ENCODE measurements around the gene LRRC23. TPM values are rescaled to one million over a fixed set of nuclear protein-coding genes. Genes with fewer than 3 reads are reported as not detected.

LRRC23 gene
- total RNA-seq, 1 donor from 2014 or later = 10.1 TPM

DNA sequence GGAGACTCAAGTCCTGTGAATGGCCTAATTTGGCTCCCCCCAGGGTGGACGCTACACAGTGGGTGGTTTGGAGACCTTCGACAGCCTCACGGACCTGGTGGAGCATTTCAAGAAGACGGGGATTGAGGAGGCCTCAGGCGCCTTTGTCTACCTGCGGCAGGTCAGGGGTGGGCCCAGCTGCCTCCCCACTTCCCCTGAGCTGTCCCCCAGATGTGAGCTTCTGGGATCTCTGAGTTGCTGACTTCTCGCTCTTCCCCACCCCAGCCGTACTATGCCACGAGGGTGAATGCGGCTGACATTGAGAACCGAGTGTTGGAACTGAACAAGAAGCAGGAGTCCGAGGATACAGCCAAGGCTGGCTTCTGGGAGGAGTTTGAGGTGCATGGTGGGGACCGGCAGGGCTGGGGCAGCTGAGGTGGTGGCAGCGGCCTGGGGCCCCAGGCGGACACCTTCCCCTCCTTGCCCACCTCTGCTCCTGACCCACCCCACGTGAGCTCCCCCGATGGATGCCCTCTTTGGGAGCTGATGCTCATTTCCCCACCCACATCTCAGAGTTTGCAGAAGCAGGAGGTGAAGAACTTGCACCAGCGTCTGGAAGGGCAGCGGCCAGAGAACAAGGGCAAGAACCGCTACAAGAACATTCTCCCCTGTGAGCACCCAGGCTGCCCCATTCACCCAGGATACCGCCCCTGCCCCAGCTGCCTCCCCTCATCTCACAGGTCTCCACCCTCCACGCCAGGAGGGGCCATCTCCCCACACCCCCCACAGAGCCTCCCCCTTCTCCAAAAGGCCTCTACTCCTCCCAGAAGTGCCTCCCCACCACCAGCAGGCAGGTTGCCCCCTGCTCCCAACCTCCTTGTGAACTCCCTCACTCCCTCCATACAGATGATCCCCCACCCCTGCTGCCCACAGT is 50.7 kb downstream of the LRRC23 start:
- peaks cover 5% of the 10 kb centered on the region for H3K4me1 Mint-ChIP-seq (ENCODE audit: unreplicated experiment)
- no peaks in the 10 kb centered on the region for H3K36me3 Mint-ChIP-seq
- no peak overlapping the region for H3K27ac Mint-ChIP-seq
- H3K9me3 Mint-ChIP-seq = no peaks in the 10 kb centered on the region
- no peaks in the 10 kb centered on the region for H3K27me3 Mint-ChIP-seq
- DNase-seq (ENCODE audit: extremely low spot score, unreplicated experiment) = no peak
- no peak overlapping the region for H3K4me3 Mint-ChIP-seq
- TF ChIP-seq, protein P1, sequence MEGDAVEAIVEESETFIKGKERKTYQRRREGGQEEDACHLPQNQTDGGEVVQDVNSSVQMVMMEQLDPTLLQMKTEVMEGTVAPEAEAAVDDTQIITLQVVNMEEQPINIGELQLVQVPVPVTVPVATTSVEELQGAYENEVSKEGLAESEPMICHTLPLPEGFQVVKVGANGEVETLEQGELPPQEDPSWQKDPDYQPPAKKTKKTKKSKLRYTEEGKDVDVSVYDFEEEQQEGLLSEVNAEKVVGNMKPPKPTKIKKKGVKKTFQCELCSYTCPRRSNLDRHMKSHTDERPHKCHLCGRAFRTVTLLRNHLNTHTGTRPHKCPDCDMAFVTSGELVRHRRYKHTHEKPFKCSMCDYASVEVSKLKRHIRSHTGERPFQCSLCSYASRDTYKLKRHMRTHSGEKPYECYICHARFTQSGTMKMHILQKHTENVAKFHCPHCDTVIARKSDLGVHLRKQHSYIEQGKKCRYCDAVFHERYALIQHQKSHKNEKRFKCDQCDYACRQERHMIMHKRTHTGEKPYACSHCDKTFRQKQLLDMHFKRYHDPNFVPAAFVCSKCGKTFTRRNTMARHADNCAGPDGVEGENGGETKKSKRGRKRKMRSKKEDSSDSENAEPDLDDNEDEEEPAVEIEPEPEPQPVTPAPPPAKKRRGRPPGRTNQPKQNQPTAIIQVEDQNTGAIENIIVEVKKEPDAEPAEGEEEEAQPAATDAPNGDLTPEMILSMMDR (conservative IDR thresholded peaks at IDR 0.05) = no peak

DNA sequence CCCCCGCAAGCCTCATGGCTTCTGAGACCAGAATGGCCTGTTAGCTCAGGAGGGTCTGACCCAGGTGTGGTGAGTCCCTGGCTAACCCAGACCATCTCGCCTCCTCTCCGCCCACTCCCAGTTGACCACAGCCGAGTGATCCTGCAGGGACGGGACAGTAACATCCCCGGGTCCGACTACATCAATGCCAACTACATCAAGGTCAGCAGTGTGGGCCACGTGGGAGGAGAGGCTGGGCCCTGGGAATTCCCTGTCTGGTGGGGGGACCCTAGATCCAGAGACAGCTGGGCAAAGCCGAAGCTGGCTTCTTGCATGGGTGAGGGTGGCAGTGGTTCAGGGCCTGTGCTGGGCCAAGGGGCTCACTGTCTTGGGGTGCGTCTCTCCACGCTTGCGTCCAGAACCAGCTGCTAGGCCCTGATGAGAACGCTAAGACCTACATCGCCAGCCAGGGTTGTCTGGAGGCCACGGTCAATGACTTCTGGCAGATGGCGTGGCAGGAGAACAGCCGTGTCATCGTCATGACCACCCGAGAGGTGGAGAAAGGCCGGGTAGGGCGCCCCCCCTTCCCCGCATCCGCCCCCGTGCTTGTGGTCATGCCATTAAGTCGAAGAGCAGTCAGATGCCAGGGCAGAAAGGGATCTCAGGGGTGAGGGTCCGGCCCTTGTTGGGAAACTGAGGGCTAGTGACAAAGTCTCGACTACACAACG is 51.6 kb downstream of the LRRC23 start:
- no peaks in the 10 kb centered on the region for H3K36me3 Mint-ChIP-seq
- no peaks in the 10 kb centered on the region for H3K27me3 Mint-ChIP-seq
- H3K9me3 Mint-ChIP-seq = no peaks in the 10 kb centered on the region
- no peak overlapping the region for H3K27ac Mint-ChIP-seq
- H3K4me3 Mint-ChIP-seq = no peak overlapping the region
- DNase-seq (ENCODE audit: extremely low spot score, unreplicated experiment) = no peak
- H3K4me1 Mint-ChIP-seq (ENCODE audit: unreplicated experiment) = peaks cover 5% of the 10 kb centered on the region
- TF ChIP-seq, protein P1 (conservative IDR thresholded peaks at IDR 0.05) = no peak

DNA sequence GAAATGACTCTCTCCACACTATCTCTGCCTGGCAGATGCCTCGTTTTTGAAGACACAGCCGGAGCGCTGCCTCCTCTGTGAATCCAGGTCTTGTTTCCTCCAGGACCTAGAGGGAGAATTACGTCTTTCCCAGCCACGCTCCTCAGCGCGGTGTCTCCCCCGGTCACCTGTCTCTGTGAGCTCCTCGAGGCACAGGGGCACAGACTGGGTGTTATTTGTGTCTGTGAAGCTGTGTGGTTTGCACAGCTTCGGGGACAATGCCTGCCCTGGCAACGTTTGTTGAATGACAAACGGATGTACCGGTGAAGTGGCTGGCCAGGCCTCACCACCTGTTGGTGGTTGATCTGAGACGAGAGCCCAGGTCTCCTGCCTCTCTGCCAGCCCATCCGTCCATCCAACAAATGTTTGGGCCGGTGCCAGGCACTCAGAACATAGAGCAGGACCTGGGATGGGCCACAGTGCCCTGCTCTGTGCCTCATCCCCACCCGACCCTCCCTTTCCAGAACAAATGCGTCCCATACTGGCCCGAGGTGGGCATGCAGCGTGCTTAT is 52.6 kb downstream of the LRRC23 start:
- Mint-ChIP-seq H3K27me3 (no peaks in the 10 kb centered on the region), H3K36me3 (no peaks in the 10 kb centered on the region), H3K4me3 (no peak overlapping the region), H3K4me1 (ENCODE audit: unreplicated experiment) (peaks cover 13% of the 10 kb centered on the region), H3K27ac (no peak overlapping the region), H3K9me3 (no peaks in the 10 kb centered on the region)
- TF ChIP-seq, protein P1 (conservative IDR thresholded peaks at IDR 0.05) = no peak
- DNase-seq (ENCODE audit: extremely low spot score, unreplicated experiment) = no peak

DNA sequence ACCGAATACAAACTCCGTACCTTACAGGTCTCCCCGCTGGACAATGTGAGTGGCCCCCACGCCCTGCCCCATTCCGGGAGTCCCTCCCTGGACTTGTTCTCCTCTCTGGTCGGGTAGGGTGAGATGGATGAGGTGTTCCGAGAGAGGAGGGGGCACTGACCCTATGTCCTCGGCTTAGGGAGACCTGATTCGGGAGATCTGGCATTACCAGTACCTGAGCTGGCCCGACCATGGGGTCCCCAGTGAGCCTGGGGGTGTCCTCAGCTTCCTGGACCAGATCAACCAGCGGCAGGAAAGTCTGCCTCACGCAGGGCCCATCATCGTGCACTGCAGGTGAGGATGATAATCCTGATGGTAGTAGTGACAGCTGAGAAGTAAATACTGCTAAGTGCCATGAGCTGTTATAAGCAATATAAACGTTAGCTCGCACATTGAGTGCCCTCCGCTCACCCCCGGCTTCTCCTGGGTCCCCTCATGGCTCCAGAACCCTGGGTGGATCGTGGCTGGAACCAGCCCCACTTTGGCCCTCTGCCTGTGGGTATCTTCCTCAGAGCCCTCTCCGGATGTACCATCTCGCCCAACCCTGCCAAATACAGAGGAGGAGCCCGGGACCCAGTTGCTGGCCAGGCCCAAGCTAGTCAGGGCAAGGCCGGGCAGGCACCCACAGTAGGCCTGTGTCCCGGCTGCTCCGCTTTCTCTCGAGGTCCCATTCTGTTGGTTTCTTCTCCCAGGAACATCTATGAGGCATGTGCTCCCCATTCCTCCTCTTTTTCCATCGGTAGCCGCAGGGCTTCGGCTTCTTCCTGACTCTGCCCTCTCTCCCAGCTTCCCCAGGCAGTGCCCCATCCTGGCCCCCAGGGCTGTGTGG is 53.4 kb downstream of the LRRC23 start:
- Mint-ChIP-seq H3K36me3 (no peaks in the 10 kb centered on the region), H3K4me3 (no peak overlapping the region), H3K4me1 (ENCODE audit: unreplicated experiment) (peaks cover 14% of the 10 kb centered on the region), H3K9me3 (no peaks in the 10 kb centered on the region), H3K27me3 (no peaks in the 10 kb centered on the region), H3K27ac (no peak overlapping the region)
- no peak for DNase-seq (ENCODE audit: extremely low spot score, unreplicated experiment)
- TF ChIP-seq, protein P1 (conservative IDR thresholded peaks at IDR 0.05) = no peak

DNA sequence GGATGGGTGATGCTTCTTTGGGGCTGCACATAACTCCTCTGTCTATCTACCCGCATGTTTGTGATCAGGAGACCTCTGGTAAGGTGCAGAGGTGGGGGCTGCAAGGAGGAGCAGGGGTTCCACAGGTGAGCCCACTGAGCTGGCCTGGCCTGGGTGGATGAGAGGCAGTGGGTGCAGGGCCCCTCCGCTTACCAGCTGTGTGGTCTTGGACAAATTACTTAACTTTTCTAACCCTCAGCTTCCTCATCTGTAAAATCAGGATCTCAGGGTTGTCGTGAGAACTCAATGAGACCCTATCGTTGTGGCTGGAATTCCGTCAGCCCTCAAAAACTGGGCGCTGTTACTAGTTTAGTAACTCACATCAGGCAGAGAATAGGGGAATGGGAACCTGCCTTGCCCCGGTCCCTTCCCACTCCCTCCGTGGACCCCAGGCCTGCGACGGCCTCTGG is 54.0 kb downstream of the LRRC23 start:
- Mint-ChIP-seq H3K9me3 (no peaks in the 10 kb centered on the region), H3K4me1 (ENCODE audit: unreplicated experiment) (peaks cover 14% of the 10 kb centered on the region), H3K36me3 (no peaks in the 10 kb centered on the region), H3K4me3 (no peak overlapping the region), H3K27ac (no peak overlapping the region), H3K27me3 (no peaks in the 10 kb centered on the region)
- no peak for DNase-seq (ENCODE audit: extremely low spot score, unreplicated experiment)
- TF ChIP-seq, protein P1 (conservative IDR thresholded peaks at IDR 0.05) = no peak
